Caki2 (cell line): Measurements from ENCODE around the gene NXPH1. TPM values are rescaled to one million over a fixed set of nuclear protein-coding genes. Genes with fewer than 3 reads are reported as not detected.

ENCODE experiments used
- DNase-seq: peaks from one replicate; pipeline ENCODE4 v3.0.0-alpha.2; 2015; ENCODE audit warnings: low read depth
- in situ Hi-C: cut with HindIII; loops from 2 replicates; pipeline ENCODE4 v1.10.0; 2016; ENCODE audit warnings: low sequenced_read_pairs, low pct_unique_long_range_greater_than_20kb, mixed read lengths
- total RNA-seq: library from RNA; depleted of rRNA; stranded (reverse); fragments of >200 nt; shearing (Covaris generic); gene quantifications from 2 replicates; pipeline ENCODE4 v1.2.3, GENCODE V29; 2014; ENCODE audit warnings: low replicate concordance; rRNA removed

The NXPH1 gene
- total RNA-seq, 1 experiment from 2014 or later = 0.14 TPM

GRCh38 chr7:8742837-8743236 is 309.4 kb downstream of the NXPH1 start:
- no peak for DNase-seq
- in situ Hi-C loops = no loop called here

GRCh38 chr7:8747338-8747737 is 313.9 kb downstream of the NXPH1 start:
- in situ Hi-C loops = no loop called here
- no peak for DNase-seq

GRCh38 chr7:8751557-8752231 is 318.3 kb downstream of the NXPH1 start:
- no peak for DNase-seq

GRCh38 chr7:8753355-8753754 is 319.9 kb downstream of the NXPH1 start:
- in situ Hi-C loops = no loop called here
- DNase-seq = no peak

More at GRCh38 chr7:8751557-8752231, 318.3 kb downstream of the NXPH1 start:
- in situ Hi-C loops = no loop called here

GRCh38 chr7:8761731-8762130 is 328.3 kb downstream of the NXPH1 start:
- in situ Hi-C loops = no loop called here

GRCh38 chr7:8762803-8763202 is 329.4 kb downstream of the NXPH1 start:
- in situ Hi-C loops = no loop called here
- DNase-seq = no peak

More at GRCh38 chr7:8761731-8762130, 328.3 kb downstream of the NXPH1 start:
- no peak for DNase-seq

- in situ Hi-C loops = no loop called here
Measured at GRCh38 chr7:8765374-8765773, 332.0 kb downstream of the NXPH1 start.

GRCh38 chr7:8773518-8773917 is 340.1 kb downstream of the NXPH1 start:
- no peak for DNase-seq
- in situ Hi-C loops = no loop called here

More at GRCh38 chr7:8765374-8765773, 332.0 kb downstream of the NXPH1 start:
- no peak for DNase-seq

- in situ Hi-C loops = no loop called here
- no peak for DNase-seq
Measured at GRCh38 chr7:8778459-8778858, 345.1 kb downstream of the NXPH1 start.

- no peak for DNase-seq
- in situ Hi-C loops = no loop called here
Measured at GRCh38 chr7:8781166-8781565, 347.8 kb downstream of the NXPH1 start.

GRCh38 chr7:8783229-8783628 is 349.8 kb downstream of the NXPH1 start:
- in situ Hi-C loops = no loop called here
- DNase-seq = no peak

- in situ Hi-C loops = no loop called here
- no peak for DNase-seq
Measured at GRCh38 chr7:8785081-8785480, 351.7 kb downstream of the NXPH1 start.

- DNase-seq = no peak
- in situ Hi-C loops = no loop called here
Measured at GRCh38 chr7:8800986-8801385, 367.6 kb downstream of the NXPH1 start.

Other genes with a start within 250 kb of the NXPH1 start
- gene ICA1, start 171.4 kb upstream of the NXPH1 start, total RNA-seq = 2.1 and 12.5 TPM in 2 replicates